Activated CD4-positive, alpha-beta T cell treated with anti-CD3 and anti-CD28 coated beads, Interleukin-2, amount 50 U/mL, for 16 hours (primary cell): ENCODE results near the gene KRTAP12-1.

ENCODE experiments used
- DNase-seq: peaks from one replicate; pipeline ENCODE4 v3.0.0-alpha.2; 2020

The KRTAP12-1 gene

DNA sequence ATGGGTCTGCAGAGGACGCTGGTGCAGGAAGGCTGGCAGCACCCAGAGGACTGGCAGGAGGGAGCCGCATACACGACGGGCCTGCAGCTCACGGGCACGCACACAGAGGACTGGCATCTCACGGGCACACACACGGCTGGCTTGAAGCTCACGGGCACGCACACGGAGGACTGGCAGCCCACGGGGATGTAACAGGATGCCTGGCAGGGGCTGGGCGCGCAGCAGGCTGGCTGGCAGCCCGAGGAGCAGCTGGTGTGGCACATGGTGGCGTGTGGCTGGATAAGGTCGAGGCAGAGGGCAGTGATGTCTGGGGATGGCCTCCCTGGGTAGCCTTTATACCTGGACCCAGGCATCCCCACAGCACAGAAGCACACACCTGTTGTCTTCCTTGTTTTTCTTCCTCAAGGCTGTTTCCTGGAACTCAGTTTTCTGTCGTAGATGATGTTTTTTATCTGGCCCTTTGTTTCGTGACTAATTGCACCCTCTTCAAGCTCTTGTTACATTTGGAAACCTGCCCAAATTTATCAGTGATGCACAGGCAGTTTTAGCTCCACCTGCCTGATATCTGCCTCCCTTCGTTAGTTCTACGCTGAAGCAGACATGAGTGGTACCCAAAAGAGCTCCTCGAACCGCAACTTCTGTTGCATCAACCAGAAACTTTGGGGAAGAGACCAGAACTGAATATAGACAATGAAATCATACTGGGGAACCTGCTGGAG lies at the start of gene KRTAP12-1:
Gene KRTAP12-1, minus strand, starts transcription at position 303 of the 719 bp plus-strand sequence. Its CDS starts 40 bp downstream, at position 263.
- DNase-seq = no peak

GRCh38 chr21:44730951-44731579 lies 49.1 kb upstream of the KRTAP12-1 start:
- no peak for DNase-seq

- DNase-seq = no peak
Measured at GRCh38 chr21:44730028-44730395, 48.0 kb upstream of the KRTAP12-1 start.

DNA sequence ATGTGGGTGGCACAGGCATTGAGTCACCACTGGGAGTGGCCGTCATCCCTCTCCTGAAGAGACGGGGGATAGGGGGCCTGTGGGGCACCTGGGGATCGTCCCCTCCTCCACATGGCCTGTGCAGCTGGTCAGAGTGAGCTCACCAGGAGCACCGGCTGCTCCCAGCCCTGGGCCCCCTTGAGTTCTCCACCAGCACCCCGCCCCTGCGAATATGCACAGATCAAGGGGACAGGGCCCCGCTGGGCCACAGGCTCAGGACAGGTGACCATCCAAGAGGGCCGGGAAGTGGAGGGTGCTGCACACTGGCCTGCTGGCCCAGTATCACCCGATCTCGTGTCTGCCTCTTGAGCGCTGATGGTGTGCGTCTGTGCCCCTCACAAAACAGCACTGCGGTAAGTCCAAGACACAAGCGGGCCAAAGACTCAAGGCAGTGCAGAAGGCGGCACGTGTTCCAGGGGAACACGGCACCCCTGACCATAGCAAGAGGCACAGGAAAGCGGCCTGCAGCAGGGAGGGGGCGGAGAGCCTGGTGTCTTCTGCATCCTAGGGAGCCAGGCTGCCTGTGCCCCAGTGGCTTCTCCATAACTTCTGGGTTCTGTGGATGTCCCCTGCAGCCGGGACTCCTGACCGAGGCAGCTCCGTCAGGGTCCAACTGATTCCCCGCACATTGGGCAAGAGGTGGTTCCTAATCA lies 47.5 kb upstream of the KRTAP12-1 start:
- DNase-seq = no peak

DNA sequence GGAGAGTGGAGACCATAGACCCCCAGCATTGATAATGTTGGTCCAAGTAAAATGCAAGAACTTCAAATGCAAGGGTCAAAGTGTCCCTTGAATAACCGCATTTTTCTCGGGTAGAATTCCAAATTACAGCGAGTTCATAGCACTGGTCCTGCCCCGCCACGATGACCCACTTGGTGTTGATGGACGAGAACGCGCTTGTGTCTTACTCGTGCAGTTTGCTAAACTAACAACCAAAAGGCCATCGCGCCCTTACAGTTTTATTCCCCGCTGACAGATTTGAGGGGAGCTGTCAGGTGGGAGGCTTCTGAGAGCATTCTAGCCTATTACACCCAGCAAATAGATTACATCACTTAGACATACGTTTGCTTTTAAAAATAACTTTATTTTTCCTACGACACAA lies 46.8 kb upstream of the KRTAP12-1 start:
- DNase-seq = no peak

DNA sequence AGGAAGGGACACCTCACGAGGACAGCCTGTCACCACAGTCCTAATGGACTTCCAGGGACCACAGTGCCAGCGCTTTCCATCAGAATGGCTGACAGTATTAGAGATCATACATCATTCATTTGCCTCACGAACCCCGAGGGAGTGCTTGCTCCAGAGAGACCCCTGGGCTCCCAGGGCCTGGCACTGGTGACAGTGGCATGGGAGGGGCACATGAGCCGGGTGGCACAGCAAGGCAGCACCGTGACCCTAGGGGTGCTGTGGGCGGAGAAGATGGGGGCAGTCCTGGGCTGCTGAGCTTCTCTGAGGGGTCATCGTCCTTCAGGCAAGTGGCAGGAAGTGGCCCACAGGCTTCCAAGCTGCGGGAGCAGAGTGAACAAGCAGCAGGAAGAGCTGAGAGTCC lies 45.8 kb upstream of the KRTAP12-1 start:
- DNase-seq = no peak

GRCh38 chr21:44727321-44727720 lies 45.4 kb upstream of the KRTAP12-1 start:
- DNase-seq = no peak

DNA sequence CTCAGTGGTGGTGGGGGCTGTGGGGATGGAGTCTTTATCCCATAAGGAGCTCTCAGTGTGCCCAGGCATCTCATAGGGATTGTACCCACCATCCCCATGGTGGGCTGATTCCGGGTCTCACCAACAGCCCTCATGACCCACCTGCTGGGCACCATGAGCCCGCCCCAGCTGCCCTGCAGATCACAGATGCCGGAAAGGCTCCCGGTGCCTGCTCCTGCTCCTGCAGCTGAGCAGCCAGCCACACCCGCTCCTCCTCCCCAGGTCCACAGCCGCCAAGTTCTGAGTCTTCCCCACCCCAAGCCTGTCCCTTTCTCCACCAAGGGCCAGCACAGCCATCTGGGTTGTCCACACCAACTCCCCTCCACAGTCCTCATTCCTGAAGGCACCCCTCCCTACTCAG lies 44.9 kb upstream of the KRTAP12-1 start:
- no peak for DNase-seq

- no peak for DNase-seq
Measured at GRCh38 chr21:44724926-44725325, 43.0 kb upstream of the KRTAP12-1 start.

GRCh38 chr21:44724196-44724595 lies 42.2 kb upstream of the KRTAP12-1 start:
- DNase-seq = no peak

DNA sequence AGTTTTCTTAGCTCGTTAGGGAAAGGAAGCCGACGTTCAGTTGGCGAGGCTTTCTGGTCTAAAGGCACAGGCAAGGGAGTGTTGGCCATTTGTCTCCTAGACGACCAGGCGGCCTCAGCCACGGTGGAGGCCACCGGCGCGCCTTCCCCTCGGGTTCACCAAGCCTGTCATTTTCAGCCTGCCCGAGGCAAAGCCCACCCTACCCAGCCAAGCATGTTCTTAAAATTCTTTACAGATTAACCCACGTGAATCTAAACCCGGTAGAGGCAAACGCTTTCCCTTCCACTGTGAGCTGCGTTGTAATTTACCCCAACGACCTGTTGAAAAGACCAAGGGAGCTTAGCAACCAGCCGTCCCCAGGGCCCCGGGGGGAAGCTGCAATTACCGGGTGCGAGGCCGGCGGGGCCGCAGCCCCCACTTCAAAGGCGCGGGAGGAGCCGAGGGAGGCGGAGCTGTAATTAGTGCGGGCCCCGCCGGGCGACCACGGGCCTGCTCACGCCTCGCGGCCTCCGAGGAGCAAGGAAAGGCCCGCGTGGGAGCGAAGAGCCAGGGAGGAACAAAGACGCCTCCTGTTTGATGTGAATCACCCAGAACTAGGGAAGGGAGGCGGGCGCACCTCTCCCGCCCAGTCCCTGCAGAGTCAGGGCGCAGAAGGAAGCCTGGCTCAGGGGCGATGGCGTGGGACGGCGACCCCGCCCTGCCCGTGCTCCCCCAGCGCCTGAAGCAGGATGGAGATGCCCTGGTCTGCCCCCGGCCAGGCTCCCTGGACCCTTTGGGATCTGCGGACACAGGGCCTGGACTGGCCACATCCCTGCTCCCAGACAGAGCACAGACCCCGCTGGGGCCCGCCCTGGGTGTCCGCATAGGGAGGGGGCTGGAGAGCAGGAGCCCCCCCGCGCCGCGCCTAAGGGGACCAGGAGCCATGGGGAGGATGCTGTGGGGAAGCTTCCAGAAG lies 41.5 kb upstream of the KRTAP12-1 start:
- DNase-seq = no peak

- DNase-seq = no peak
Measured at GRCh38 chr21:44722731-44723130, 40.8 kb upstream of the KRTAP12-1 start.

DNA sequence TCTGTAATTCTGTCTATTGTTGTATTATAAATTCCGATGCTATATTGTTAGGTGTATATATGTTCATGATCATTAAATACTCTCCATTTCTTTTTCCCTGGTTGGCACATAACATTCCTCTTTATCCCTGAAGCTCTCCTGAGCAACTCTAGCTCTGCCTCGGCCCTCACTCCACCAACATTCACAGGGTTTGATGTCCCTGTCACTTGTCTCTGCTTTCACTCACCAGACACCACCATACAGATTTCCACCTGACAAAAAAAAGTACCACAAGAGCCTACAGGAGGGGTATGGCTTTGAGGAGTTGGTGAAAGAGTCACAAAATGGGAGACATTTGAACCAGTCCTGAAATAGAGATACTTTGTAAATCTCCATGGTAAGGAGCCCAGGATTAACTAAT lies 38.2 kb upstream of the KRTAP12-1 start:
- no peak for DNase-seq

GRCh38 chr21:44718571-44718970 lies 36.6 kb upstream of the KRTAP12-1 start:
- no peak for DNase-seq

GRCh38 chr21:44718093-44718492 lies 36.1 kb upstream of the KRTAP12-1 start:
- no peak for DNase-seq

- DNase-seq = no peak
Measured at GRCh38 chr21:44716984-44717383, 35.0 kb upstream of the KRTAP12-1 start.

DNA sequence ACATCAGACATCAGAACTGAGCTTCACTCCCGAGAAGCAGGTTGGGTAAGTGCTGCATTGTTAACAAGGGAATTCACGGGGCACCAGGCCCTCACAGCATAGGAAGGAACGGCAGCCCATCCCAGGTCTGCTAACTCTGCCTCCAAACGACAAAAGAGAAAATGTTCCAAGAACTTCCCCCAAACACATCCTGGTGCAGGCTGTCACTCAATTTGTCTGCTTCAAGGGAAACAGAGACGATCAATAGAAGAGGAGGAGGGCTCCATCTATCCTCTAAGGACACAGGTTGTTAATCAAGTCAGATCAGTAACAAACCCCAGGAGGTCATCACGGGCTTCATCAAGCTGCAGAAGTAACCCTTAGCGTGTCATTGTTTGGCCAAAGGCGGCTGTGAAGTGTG lies 32.9 kb upstream of the KRTAP12-1 start:
- DNase-seq = no peak

DNA sequence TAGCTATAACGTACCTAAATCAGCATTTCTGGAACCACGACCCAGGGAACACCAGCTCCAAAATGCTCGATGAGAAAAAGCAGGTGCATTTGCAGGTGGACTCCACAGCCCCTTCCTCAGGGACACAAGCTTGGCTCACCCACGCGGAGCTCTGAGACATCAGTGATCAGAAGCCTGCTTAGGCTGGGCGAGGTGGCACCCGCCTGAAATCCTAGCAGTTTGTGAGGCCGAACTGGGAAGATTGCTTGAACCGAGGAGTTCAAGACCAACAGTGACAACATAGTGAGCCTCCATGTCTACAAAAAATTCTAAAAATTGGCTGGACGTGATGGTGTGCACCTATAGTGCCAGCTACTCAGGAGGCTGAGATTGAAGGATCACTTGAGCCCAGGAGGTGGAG lies 31.9 kb upstream of the KRTAP12-1 start:
- no peak for DNase-seq

DNA sequence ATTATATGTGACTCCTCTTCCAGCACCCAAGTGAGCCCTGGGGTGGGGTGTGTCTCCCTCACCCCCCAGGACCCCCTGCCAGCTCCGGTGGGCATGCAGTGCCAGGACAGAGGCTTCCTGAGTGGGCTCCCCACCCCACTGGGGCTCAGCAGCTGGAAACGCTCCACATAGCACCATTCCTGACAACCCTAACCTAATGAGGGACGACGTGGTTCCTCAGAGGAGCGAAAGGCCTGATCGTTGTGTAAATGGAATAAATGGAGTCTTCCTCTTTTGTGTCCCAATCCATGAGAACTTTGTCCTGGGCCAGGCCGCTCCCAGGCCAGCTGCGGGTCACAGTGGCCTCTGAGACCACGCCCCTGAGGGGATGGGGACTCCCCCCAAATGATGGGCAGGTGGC lies 31.2 kb upstream of the KRTAP12-1 start:
- DNase-seq = no peak

DNA sequence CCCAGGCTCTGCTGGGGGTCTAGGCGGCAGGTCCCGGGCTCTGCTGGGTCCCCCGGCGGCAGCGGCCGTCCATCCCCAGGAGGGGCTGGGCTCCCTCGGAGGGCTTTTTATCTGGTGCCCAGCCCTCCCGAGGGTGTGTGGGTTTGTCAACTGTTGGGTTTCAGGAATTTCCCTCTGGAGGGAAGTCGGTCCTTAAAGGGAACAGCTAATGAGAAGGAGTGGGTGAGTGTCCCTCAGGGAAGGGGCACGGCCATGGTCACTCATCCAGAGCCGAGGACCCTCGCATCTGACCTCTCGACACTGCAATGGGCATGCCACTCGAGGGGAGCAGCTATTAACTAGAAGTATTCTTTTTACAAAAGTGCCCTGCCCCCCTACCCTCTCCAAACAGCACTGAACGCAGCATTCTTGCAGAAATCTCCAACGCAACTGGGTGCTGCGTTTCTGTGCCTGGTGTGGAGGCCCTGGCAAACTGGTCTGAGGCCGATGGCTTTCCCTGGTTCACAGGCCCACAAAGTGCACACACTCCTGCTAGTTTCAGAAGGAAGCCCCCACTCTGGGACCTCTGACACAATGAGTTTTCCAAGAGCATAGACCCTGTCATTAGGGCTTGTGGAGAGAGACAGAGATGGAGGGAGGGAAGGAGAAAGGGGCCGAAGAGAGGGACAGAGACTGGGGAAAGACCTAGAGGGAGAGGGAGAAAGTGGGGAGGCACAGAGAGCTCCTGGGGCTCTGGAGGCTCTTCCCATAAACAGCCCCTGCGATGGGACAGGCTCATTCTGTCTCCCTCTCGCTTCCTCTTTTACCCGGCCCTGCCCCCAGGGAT lies 30.5 kb upstream of the KRTAP12-1 start:
- DNase-seq = no peak

DNA sequence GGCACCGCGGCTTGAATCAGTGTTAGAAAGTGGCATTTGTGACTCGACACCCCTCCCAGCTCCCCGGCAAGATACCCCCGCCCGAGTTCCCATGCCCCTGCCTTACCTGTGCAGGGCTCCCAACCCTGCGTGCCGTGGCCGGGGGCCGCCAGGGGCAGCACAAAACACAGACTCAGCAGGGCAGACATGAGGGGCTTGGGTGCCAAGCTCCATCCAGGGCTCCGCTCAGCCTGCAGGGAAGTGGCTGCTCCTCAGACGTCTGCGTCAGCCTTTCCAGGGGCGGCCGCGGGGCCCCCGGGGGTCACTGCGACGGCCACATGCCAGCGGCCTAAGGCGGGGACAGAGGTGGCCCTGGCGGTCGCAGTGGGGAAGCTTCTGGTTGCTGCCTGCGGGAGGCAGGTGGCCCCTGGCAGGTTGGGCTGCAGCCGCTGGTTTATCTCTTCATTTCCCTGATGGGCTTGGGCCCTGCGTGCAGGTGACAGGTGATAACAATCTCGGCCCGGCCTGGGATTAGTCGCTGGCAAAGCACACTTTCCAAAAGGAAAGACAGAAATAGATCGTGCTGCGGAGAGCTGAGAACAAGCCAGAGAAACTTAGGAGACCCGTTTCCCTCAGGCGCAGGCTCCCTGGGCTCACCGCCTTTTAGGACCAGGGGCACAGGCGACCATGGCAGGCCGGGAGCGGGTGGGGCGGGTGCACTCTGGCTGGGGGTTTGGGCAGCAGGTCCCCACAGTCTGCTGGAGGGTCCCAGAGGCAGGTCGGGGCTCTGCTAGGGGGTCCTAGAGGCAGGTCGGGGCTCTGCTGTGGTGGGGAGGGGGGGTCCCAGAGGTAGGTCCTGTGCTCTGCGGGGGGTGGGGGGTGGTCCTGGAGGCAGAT lies 29.6 kb upstream of the KRTAP12-1 start, which contains the start of gene TSPEAR:
Gene TSPEAR, minus strand, starts transcription at position 246 of the 876 bp plus-strand sequence. Its CDS starts 58 bp downstream, at position 188.
- DNase-seq = no peak
